ENCODE results near the gene PTPRG.

The PTPRG gene

DNA sequence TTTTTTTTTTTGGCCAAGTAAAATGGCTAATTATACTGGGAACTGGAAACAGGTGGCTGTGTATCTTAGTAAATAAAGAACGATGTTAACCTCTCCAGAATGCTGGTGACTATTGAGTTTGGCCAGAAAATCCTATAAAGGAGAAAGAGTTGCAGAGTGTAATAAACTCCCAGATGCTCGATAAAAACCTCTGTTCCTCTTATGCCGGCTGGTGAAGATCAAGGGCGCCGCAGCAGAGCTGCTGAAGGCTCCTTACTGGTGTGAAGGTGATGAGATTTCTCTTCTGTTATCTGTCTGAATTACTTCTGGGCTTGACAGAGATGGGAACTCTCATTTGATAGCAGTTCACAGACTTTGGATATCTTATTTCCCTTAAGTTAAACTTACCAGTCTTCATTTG is 104.6 kb downstream of the PTPRG start:
- TF ChIP-seq, protein P1, sequence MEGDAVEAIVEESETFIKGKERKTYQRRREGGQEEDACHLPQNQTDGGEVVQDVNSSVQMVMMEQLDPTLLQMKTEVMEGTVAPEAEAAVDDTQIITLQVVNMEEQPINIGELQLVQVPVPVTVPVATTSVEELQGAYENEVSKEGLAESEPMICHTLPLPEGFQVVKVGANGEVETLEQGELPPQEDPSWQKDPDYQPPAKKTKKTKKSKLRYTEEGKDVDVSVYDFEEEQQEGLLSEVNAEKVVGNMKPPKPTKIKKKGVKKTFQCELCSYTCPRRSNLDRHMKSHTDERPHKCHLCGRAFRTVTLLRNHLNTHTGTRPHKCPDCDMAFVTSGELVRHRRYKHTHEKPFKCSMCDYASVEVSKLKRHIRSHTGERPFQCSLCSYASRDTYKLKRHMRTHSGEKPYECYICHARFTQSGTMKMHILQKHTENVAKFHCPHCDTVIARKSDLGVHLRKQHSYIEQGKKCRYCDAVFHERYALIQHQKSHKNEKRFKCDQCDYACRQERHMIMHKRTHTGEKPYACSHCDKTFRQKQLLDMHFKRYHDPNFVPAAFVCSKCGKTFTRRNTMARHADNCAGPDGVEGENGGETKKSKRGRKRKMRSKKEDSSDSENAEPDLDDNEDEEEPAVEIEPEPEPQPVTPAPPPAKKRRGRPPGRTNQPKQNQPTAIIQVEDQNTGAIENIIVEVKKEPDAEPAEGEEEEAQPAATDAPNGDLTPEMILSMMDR (IDR thresholded peaks at IDR 0.05; ENCODE audit: insufficient read depth, low read depth, low read length, missing control alignments): no peak
- H3K4me3 ChIP-seq (ENCODE audit: low read length): no peak overlapping the region
- no peak for DNase-seq (ENCODE audit: low read depth)

DNA sequence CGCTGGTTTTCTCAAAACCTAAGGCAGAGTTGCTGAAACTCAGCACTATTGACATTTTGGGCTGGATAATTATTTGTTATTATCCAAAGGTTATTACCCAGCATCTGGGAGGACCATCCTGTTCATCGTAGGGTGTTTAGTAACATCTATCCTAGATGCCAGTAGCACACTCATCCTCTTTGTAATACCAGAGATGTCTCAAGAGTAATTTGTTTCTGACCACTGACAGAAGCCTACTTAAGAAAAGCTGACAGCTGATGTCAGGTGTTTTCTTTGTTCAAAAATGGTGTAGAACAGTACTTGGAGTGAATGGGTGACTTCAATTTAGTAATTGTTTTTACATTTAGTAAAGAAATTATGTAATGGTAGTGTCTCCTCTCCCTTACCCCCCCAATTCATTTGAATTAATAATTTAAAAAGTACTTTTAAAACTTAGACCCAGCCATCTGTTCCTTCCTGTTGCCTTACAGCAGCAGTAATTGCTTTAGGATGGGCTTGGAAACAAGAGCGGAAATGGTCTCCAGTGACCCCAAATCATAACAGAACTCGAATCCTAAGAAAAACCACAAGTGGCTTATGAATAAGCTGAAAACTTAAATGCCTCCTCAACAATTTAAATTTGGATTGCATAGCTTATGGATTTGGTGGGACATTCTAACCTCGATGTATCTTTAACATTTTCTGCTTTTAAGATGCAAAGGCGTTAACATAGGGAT is 105.4 kb downstream of the PTPRG start:
- TF ChIP-seq, protein P1 (IDR thresholded peaks at IDR 0.05; ENCODE audit: insufficient read depth, low read depth, low read length, missing control alignments): no peak
- no peak for DNase-seq (ENCODE audit: low read depth)
- no peak overlapping the region for H3K4me3 ChIP-seq (ENCODE audit: low read length)

DNA sequence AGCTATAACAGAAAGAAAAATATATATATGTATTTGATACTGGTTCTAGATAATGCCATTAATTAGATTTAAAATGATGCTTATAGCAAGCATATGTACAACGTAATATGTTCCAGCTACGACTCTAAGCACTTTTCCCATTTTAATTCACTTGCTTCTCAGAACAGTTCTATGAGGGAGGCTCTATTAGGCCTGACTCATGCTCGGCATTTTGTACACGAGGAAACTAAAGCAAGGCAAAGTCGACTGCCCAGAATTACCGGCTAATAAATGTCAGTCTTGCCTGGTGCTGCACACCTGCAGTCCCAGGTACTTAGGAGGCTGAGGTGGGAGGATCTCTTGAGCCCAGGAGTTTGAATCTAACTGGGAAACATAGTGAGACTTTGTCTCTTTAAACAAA is 106.0 kb downstream of the PTPRG start:
- TF ChIP-seq, protein P1 (IDR thresholded peaks at IDR 0.05; ENCODE audit: insufficient read depth, low read depth, low read length, missing control alignments): no peak
- H3K4me3 ChIP-seq (ENCODE audit: low read length): no peak overlapping the region
- DNase-seq (ENCODE audit: low read depth): no peak

DNA sequence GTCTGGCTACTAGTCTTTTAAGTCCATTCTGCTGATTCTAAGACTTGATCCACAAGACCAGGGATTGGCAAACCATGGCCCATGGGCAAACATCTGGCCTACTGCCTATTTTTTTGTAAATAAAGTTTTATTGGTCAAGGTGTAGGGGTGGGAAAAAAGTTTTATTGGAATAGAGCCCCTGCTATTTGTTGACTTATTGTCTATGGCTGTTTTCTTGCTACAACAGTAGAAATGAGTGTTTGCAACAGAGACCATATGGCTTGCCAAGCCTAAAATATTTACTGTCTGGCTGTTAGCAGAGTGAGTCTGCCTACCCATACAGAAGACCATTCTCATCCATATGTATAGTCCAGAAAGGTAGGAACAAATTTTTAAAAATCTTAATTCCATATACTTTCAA is 106.4 kb downstream of the PTPRG start:
- no peak overlapping the region for H3K4me3 ChIP-seq (ENCODE audit: low read length)
- TF ChIP-seq, protein P1 (IDR thresholded peaks at IDR 0.05; ENCODE audit: insufficient read depth, low read depth, low read length, missing control alignments): no peak
- DNase-seq (ENCODE audit: low read depth): no peak

DNA sequence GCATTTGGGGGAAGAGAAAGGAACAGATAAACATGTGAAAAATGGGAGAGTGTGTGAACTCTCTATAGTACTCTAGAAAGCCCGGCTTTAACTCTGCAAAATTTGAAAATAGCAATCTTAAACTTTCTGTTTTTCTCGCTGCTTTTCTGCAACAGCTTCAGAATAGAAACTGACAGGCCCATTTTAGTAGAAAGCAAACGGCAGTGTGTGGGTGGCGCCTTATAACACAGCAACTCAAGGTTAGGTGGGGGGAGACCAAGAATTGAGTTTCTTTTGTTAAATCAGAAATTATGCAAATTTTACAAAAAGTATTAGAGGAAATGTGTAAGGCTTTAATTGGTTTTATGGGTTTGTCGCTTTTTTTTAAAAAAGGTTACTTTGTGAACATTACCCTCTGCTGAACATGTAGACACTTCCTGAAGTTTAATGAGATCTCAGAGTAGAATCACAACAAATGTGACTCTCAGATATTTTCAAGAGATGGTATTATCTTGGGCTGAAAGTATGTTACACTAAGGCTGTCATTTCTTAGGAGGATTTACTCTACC is 107.0 kb downstream of the PTPRG start:
- no peak for DNase-seq (ENCODE audit: low read depth)
- TF ChIP-seq, protein P1 (IDR thresholded peaks at IDR 0.05; ENCODE audit: insufficient read depth, low read depth, low read length, missing control alignments): no peak
- H3K4me3 ChIP-seq (ENCODE audit: low read length): no peak overlapping the region

DNA sequence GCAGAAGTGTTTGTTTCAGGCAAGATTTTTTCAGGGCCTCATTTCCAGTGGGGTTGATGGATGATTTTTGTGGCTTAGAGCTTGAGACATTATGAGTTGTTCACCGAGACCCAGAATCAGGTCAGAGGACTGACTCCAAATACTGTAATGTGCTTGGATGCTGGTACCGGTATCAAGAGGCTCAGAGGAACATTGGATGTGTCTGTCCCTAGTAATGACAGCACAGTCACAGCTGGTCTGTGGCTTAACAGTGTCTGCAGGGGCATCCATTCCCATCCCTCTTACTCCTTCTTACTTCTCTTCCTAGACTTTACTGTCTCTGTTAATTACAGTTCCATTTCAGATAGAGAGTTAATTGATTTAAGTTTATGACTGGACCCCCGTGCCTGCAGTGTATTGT is 107.8 kb downstream of the PTPRG start:
- DNase-seq (ENCODE audit: low read depth): no peak
- TF ChIP-seq, protein P1 (IDR thresholded peaks at IDR 0.05; ENCODE audit: insufficient read depth, low read depth, low read length, missing control alignments): no peak
- no peak overlapping the region for H3K4me3 ChIP-seq (ENCODE audit: low read length)
